Mesothelial cell of epicardium (in vitro differentiated cells): ENCODE results near the gene ATF7IP. TPM values are rescaled to one million over a fixed set of nuclear protein-coding genes. Genes with fewer than 3 reads are reported as not detected.

Experiments used
- DNase-seq, 2 experiments: peaks; one replicate each; pipeline ENCODE4 v3.0.0; 2021; ENCODE audit warnings: low spot score in 2 of 2; ENCODE audit not compliant: unreplicated experiment in 2 of 2
- H3K27ac Mint-ChIP-seq: 2 replicates; pipeline ENCODE4 v1.8.0; 2021; ENCODE audit warnings: mixed read lengths
- H3K27me3 Mint-ChIP-seq: 2 replicates; pipeline ENCODE4 v1.8.0; 2021; ENCODE audit warnings: low read depth, mixed read lengths
- H3K36me3 Mint-ChIP-seq: 2 replicates; pipeline ENCODE4 v1.8.0; 2021; ENCODE audit warnings: mixed read lengths
- H3K4me1 Mint-ChIP-seq: 2 replicates; pipeline ENCODE4 v1.8.0; 2021; ENCODE audit warnings: mixed read lengths
- H3K4me3 Mint-ChIP-seq: 2 replicates; pipeline ENCODE4 v1.8.0; 2021; ENCODE audit warnings: mild to moderate bottlenecking, moderate library complexity, mixed read lengths
- H3K9me3 Mint-ChIP-seq: 2 replicates; pipeline ENCODE4 v1.8.0; 2021; ENCODE audit warnings: mixed read lengths
- total RNA-seq: library from RNA; stranded (reverse); gene quantifications from 3 replicates; pipeline ENCODE4 v1.2.1, GENCODE V29; 2021
- TF ChIP-seq, protein P1 (sequence below): fragments of 200-600 bp; sonication (generic); IDR thresholded peaks from one replicate; pipeline ENCODE4 v1.5.0; 2021; ENCODE audit warnings: antibody characterized with exemption; ENCODE audit not compliant: unreplicated experiment

Gene ATF7IP
- total RNA-seq, 1 donor from 2014 or later = 192 TPM

DNA sequence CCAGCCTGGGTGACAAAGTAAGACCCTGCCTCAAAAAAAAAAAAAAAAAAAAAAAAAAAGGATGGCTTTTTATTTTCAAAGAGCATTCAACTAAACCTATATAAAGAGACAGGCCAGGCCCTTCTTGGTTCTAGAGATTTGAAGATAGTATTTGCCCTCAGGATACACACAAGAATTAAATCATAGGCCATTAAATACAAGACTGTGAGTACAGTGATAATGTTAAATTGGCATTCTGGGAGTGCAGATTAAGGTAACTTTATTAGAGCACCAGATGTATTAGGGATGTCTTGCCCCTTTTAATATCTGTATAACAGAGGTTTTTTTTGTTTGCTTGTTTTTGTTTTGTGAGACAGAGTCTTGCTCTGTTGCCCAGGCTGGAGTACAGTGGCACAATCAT, 61.3 kb downstream of the ATF7IP start:
- Mint-ChIP-seq H3K27ac (no peak overlapping the region), H3K36me3 (peaks cover 79% of the 10 kb centered on the region), H3K4me1 (peaks cover 13% of the 10 kb centered on the region), H3K4me3 (no peak overlapping the region), H3K27me3 (no peaks in the 10 kb centered on the region), H3K9me3 (peaks cover 55% of the 10 kb centered on the region)
- DNase-seq = no peak
- TF ChIP-seq, protein P1, sequence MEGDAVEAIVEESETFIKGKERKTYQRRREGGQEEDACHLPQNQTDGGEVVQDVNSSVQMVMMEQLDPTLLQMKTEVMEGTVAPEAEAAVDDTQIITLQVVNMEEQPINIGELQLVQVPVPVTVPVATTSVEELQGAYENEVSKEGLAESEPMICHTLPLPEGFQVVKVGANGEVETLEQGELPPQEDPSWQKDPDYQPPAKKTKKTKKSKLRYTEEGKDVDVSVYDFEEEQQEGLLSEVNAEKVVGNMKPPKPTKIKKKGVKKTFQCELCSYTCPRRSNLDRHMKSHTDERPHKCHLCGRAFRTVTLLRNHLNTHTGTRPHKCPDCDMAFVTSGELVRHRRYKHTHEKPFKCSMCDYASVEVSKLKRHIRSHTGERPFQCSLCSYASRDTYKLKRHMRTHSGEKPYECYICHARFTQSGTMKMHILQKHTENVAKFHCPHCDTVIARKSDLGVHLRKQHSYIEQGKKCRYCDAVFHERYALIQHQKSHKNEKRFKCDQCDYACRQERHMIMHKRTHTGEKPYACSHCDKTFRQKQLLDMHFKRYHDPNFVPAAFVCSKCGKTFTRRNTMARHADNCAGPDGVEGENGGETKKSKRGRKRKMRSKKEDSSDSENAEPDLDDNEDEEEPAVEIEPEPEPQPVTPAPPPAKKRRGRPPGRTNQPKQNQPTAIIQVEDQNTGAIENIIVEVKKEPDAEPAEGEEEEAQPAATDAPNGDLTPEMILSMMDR = no peak

DNA sequence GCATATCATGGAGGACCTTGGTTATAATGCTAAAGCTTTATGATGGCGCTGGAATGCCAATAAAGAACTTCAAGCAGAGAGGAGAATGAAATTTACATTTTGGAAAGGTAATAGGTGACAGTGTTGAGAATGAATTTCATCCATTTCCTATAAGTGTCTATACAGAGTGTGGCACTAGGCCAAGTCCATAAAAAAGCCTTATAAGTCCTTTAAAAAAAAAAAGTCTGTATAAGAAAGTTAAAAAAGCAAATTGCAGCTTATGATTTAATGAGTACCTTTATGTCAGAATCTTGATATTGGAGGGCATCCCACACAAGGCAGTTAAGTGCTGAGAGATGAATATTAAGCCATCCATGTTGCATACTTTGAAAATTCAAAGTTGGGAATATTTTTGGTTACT, 62.4 kb downstream of the ATF7IP start:
- DNase-seq = no peak
- H3K27me3 Mint-ChIP-seq = no peaks in the 10 kb centered on the region
- no peak overlapping the region for H3K4me3 Mint-ChIP-seq
- peaks cover 71% of the 10 kb centered on the region for H3K36me3 Mint-ChIP-seq
- TF ChIP-seq, protein P1 = no peak
- H3K4me1 Mint-ChIP-seq = peaks cover 13% of the 10 kb centered on the region
- peak overlapping the region; percentile 8 for H3K27ac Mint-ChIP-seq
- H3K9me3 Mint-ChIP-seq = peaks cover 43% of the 10 kb centered on the region

DNA sequence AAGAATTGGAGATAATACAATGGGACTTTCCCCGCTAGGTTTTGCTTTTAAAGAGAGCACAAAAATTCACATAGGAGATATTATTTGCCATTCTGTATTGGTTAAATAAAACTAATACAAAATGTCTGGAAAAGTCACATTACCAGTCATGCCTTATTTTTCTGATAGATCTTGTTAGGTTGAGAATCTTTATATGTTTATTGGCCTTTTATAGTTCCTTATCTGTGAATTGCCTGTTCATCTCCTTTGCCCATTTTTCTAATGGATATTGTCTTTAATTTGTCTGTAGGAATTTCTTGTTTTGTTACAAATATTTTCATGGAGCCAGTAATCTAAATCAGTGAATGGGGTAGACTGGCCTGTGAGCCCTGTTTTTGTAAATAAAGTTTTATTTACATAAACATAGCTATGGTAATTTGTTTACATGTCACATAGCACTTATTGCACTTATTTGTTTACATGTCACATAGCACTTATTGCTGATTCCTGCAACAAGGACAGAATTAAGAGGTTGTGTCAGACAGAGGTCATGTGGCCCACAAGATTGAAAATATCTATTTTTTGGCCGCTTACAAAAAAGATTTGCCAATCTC, 65.0 kb downstream of the ATF7IP start:
- Mint-ChIP-seq H3K4me3 (no peak overlapping the region), H3K36me3 (peaks cover 58% of the 10 kb centered on the region), H3K27ac (no peak overlapping the region), H3K9me3 (peaks cover 22% of the 10 kb centered on the region), H3K4me1 (peaks cover 13% of the 10 kb centered on the region), H3K27me3 (no peaks in the 10 kb centered on the region)
- TF ChIP-seq, protein P1 = no peak
- DNase-seq = no peak

DNA sequence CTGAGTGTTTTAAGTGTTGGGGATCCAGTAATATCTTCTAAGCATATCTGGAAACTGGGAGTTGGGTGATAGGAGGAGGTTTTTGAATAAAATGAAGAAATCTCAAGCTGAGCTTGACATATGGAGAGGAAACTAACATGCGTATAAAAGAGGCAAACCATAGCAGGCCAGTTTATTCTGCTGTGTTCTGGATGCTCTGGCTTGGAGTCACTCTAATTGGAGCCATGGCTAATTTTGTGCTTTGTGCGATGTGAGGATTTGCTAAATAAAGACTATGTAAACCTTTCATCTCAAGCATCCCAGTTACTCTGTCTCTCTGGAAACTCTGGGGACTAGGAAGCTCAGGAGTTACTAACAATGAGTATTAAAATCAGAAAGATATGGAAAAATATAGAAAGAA, 66.5 kb downstream of the ATF7IP start:
- Mint-ChIP-seq H3K36me3 (peaks cover 58% of the 10 kb centered on the region), H3K4me1 (peaks cover 7% of the 10 kb centered on the region)

DNA sequence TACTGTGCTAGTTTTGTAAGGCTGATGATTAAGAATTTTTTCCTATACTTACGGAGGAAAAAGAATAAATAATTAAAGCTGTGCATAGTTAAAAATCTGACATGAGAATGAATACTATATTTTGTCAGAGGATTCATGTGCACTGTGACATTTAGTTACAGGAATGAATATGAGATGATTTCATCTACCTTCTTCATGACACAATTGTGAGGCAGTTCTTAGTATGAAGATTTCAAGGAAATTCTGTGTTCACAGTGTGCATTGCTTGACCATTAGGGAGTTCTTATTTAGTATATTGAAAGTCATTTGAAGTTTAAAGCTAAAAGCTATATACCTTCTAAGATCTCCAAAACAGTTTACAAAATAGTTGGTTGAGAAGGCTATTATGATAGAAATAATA, 70.1 kb downstream of the ATF7IP start:
- Mint-ChIP-seq H3K9me3 (peaks cover 3% of the 10 kb centered on the region), H3K4me1 (no peaks in the 10 kb centered on the region), H3K27ac (no peak overlapping the region), H3K36me3 (peaks cover 47% of the 10 kb centered on the region), H3K27me3 (no peaks in the 10 kb centered on the region), H3K4me3 (no peak overlapping the region)
- TF ChIP-seq, protein P1 = no peak
- DNase-seq = no peak

More for the DNA sequence above, 66.5 kb downstream of the ATF7IP start:
- TF ChIP-seq, protein P1 = no peak
- Mint-ChIP-seq H3K27me3 (no peaks in the 10 kb centered on the region), H3K4me3 (no peak overlapping the region), H3K27ac (peak overlapping the region; percentile 6), H3K9me3 (peaks cover 22% of the 10 kb centered on the region)
- no peak for DNase-seq
